ENCODE results near the gene KCNIP4. TPM values are rescaled to one million over a fixed set of nuclear protein-coding genes. Genes with fewer than 3 reads are reported as not detected.

Gene KCNIP4
- total and polyA plus RNA-seq, 2 donors (not counting 1 experiment from before 2014, with no cell fraction given) = not detected

- no peak overlapping the region for H3K27ac Mint-ChIP-seq
- no peaks in the 10 kb centered on the region for H4K20me1 ChIP-seq (ENCODE audit: control insufficient read depth, insufficient read depth, low read length, poor library complexity, severe bottlenecking)
- no peak overlapping the region for H3K4me3 ChIP-seq (ENCODE audit: control extremely low read depth in 1 of 5, extremely low read depth in 1 of 5, insufficient read depth in 1 of 5, low read depth in 2 of 5, low read length in 4 of 5)
- H3K27ac ChIP-seq (ENCODE audit: low read length in 2 of 2) = no peak overlapping the region
- DNase-seq (no peak), ATAC-seq (ENCODE audit: low read depth) (no peak)
- 81% methylated on average over 8 of the region's 9 CpGs for WGBS (ENCODE audit: insufficient coverage)
- TF ChIP-seq EZH2 (IDR thresholded peaks at IDR 0.05; ENCODE audit: borderline replicate concordance, insufficient read depth, low read depth, low read length, poor library complexity, severe bottlenecking) = no peak
- no peak for TF ChIP-seq CTCF (IDR thresholded peaks at IDR 0.05)
- ChIA-PET POLR2A (no interaction called here), CTCF (no interaction called here)
- H2AFZ ChIP-seq (ENCODE audit: insufficient read depth, low read depth, low read length, poor library complexity, severe bottlenecking) = no peak overlapping the region
- no peaks in the 10 kb centered on the region for H3K4me1 Mint-ChIP-seq
- H3K9ac ChIP-seq (ENCODE audit: low read length) = no peak overlapping the region
- no peak overlapping the region for H3K4me3 Mint-ChIP-seq
- intact Hi-C loops (cut with micrococcal nuclease) = no loop called here
- no peaks in the 10 kb centered on the region for H3K9me3 ChIP-seq (ENCODE audit: control extremely low read depth in 1 of 3, control insufficient read depth in 2 of 3, insufficient read depth in 1 of 3, low read length in 2 of 3)
- H3K27me3 ChIP-seq (replicated peaks in 1 of 4; ENCODE audit: control extremely low read depth in 1 of 4, control insufficient read depth in 3 of 4, insufficient read depth in 4 of 4, low read length in 3 of 4) = no peaks in the 10 kb centered on the region
- no peaks in the 10 kb centered on the region for H3K27me3 Mint-ChIP-seq
- H3K79me2 ChIP-seq (ENCODE audit: control insufficient read depth, insufficient read depth, low read length) = no peaks in the 10 kb centered on the region
- H3K9me3 Mint-ChIP-seq (ENCODE audit: insufficient read depth) = peaks cover 2% of the 10 kb centered on the region
- no peaks in the 10 kb centered on the region for H3K4me1 ChIP-seq (ENCODE audit: control insufficient read depth in 2 of 2, insufficient read depth in 2 of 2, low read length in 2 of 2)
- no peaks in the 10 kb centered on the region for H3K36me3 ChIP-seq (replicated peaks in 1 of 2; ENCODE audit: control extremely low read depth in 1 of 2, control insufficient read depth in 1 of 2, extremely low read depth in 1 of 2, insufficient read depth in 2 of 2, low read length in 1 of 2)
- H3K4me2 ChIP-seq (replicated peaks; ENCODE audit: low read depth, low read length, poor library complexity, severe bottlenecking) = no peak overlapping the region
Observed at GRCh38 chr4:21795091-21795490, 153.5 kb downstream of the KCNIP4 start.

- POLR2A ChIA-PET = no interaction called here
- intact Hi-C loops (cut with micrococcal nuclease) = no loop called here
- ATAC-seq (ENCODE audit: low read depth) (no peak), DNase-seq (no peak)
- Histone ChIP-seq H3K36me3 (replicated peaks in 1 of 2; ENCODE audit: control extremely low read depth in 1 of 2, control insufficient read depth in 1 of 2, extremely low read depth in 1 of 2, insufficient read depth in 2 of 2, low read length in 1 of 2) (no peaks in the 10 kb centered on the region), H3K9me3 (ENCODE audit: control extremely low read depth in 1 of 3, control insufficient read depth in 2 of 3, insufficient read depth in 1 of 3, low read length in 2 of 3) (no peaks in the 10 kb centered on the region), H3K9ac (ENCODE audit: low read length) (no peak overlapping the region), H3K4me1 (ENCODE audit: control insufficient read depth in 2 of 2, insufficient read depth in 2 of 2, low read length in 2 of 2) (no peaks in the 10 kb centered on the region), H3K4me2 (replicated peaks; ENCODE audit: low read depth, low read length, poor library complexity, severe bottlenecking) (no peak overlapping the region), H4K20me1 (ENCODE audit: control insufficient read depth, insufficient read depth, low read length, poor library complexity, severe bottlenecking) (no peaks in the 10 kb centered on the region), H3K27me3 (replicated peaks in 1 of 4; ENCODE audit: control extremely low read depth in 1 of 4, control insufficient read depth in 3 of 4, insufficient read depth in 4 of 4, low read length in 3 of 4) (no peaks in the 10 kb centered on the region), H2AFZ (ENCODE audit: insufficient read depth, low read depth, low read length, poor library complexity, severe bottlenecking) (no peak overlapping the region), H3K4me3 (ENCODE audit: control extremely low read depth in 1 of 5, extremely low read depth in 1 of 5, insufficient read depth in 1 of 5, low read depth in 2 of 5, low read length in 4 of 5) (no peak overlapping the region), H3K27ac (ENCODE audit: low read length in 2 of 2) (no peak overlapping the region), H3K79me2 (ENCODE audit: control insufficient read depth, insufficient read depth, low read length) (no peaks in the 10 kb centered on the region)
- no peaks in the 10 kb centered on the region for H3K27me3 Mint-ChIP-seq
- CTCF ChIA-PET = no interaction called here
- no peak for TF ChIP-seq EZH2 (IDR thresholded peaks at IDR 0.05; ENCODE audit: borderline replicate concordance, insufficient read depth, low read depth, low read length, poor library complexity, severe bottlenecking)
- no peaks in the 10 kb centered on the region for H3K4me1 Mint-ChIP-seq
- H3K9me3 Mint-ChIP-seq (ENCODE audit: insufficient read depth) = peaks cover 2% of the 10 kb centered on the region
- H3K4me3 Mint-ChIP-seq = no peak overlapping the region
- H3K27ac Mint-ChIP-seq = no peak overlapping the region
Observed at GRCh38 chr4:21792736-21793135, 155.8 kb downstream of the KCNIP4 start.
